GM23248 (cell line): ENCODE measurements around the gene VSTM2A.

Experiments used
- EZH2 ChIP-seq: fragments of 200-600 bp; sonication (generic); IDR thresholded peaks from 2 replicates; pipeline ENCODE4 v1.6.1; 2018; ENCODE audit warnings: antibody characterized with exemption, mild to moderate bottlenecking; ENCODE audit not compliant: insufficient read depth, poor library complexity, severe bottlenecking
- EZH2phosphoT487 ChIP-seq: fragments of 200-600 bp; sonication (generic); IDR thresholded peaks from 2 replicates; pipeline ENCODE4 v1.6.1; 2018; ENCODE audit warnings: antibody characterized with exemption, moderate library complexity, mild to moderate bottlenecking, low read depth; ENCODE audit not compliant: insufficient read depth

- TF ChIP-seq EZH2phosphoT487 (no peak), EZH2 (no peak)
Measured at GRCh38 chr7:54546986-54547314, 4.8 kb downstream of the VSTM2A start.
